OCI-LY1 (cell line): ENCODE data around the gene ABCA9.

Source experiments
- H2AFZ ChIP-seq: fragments of 200-600 bp; sonication (generic), shearing (Covaris generic); 2 replicates; pipeline ENCODE4 v1.6.0; 2014; ENCODE audit warnings: antibody characterized with exemption, mild to moderate bottlenecking, low read length
- H3F3A ChIP-seq: fragments of 200-600 bp; sonication (generic), shearing (Covaris generic); 2 replicates; pipeline ENCODE4 v1.6.0; 2014; ENCODE audit warnings: mild to moderate bottlenecking, antibody characterized with exemption, low read length, moderate library complexity; ENCODE audit not compliant: insufficient read depth
- H3K27ac ChIP-seq: fragments of 200-600 bp; sonication (generic); 2 replicates; pipeline ENCODE4 v1.5.1; 2014; ENCODE audit warnings: low read length, mixed run types, mild to moderate bottlenecking, low read depth; ENCODE audit not compliant: poor library complexity, severe bottlenecking
- H3K27me3 ChIP-seq: fragments of 200-600 bp; sonication (generic); 2 replicates; pipeline ENCODE4 v1.6.0; 2014; ENCODE audit warnings: antibody characterized with exemption, mild to moderate bottlenecking, low read length, moderate library complexity; ENCODE audit not compliant: insufficient read depth
- H3K36me3 ChIP-seq: fragments of 200-600 bp; sonication (generic); 2 replicates; pipeline ENCODE4 v1.6.1; 2014; ENCODE audit warnings: mild to moderate bottlenecking, antibody characterized with exemption, low read length, moderate library complexity, mixed read lengths; ENCODE audit not compliant: insufficient read depth
- H3K4me1 ChIP-seq: fragments of 200-600 bp; sonication (generic); 2 replicates; pipeline ENCODE4 v1.5.1; 2014; ENCODE audit warnings: mild to moderate bottlenecking, low read length, moderate library complexity; ENCODE audit not compliant: insufficient read depth, severe bottlenecking
- H3K4me2 ChIP-seq: fragments of 200-600 bp; sonication (generic), shearing (Covaris generic); 2 replicates; pipeline ENCODE4 v1.6.1; 2014; ENCODE audit warnings: low read length
- H3K4me3 ChIP-seq: fragments of 200-600 bp; sonication (generic); 2 replicates; pipeline ENCODE4 v1.5.1; 2014; ENCODE audit warnings: low read length, low read depth, mild to moderate bottlenecking, mixed read lengths; ENCODE audit not compliant: poor library complexity, severe bottlenecking
- H3K79me2 ChIP-seq: fragments of 200-600 bp; shearing (Covaris generic); 2 replicates; pipeline ENCODE4 v1.6.1; 2016; ENCODE audit warnings: mixed run types, low read length, mixed read lengths; ENCODE audit not compliant: insufficient read depth
- H3K9ac ChIP-seq: fragments of 200-600 bp; sonication (generic), shearing (Covaris generic); 2 replicates; pipeline ENCODE4 v1.6.1; 2014; ENCODE audit warnings: mild to moderate bottlenecking, low read length, mixed read lengths
- H3K9me2 ChIP-seq: fragments of 200-600 bp; sonication (generic), shearing (Covaris generic); 2 replicates; pipeline ENCODE4 v1.6.1; 2014; ENCODE audit warnings: low read depth, mild to moderate bottlenecking, low read length, mixed read lengths
- H3K9me3 ChIP-seq: fragments of 200-600 bp; shearing (Covaris generic); 2 replicates; pipeline ENCODE4 v1.6.1; 2014; ENCODE audit warnings: low read length, mixed read lengths
- H4K20me1 ChIP-seq: fragments of 200-600 bp; sonication (generic), shearing (Covaris generic); 2 replicates; pipeline ENCODE4 v1.6.0; 2016; ENCODE audit warnings: mild to moderate bottlenecking, low read length; ENCODE audit not compliant: insufficient read depth
- EZH2 ChIP-seq: fragments of 200-600 bp; sonication (generic), shearing (Covaris generic); IDR thresholded peaks from 2 replicates; pipeline ENCODE4 v1.8.0; 2017; ENCODE audit warnings: borderline replicate concordance, mixed run types, mild to moderate bottlenecking, antibody characterized with exemption, low read length, moderate library complexity, mixed read lengths
- TF ChIP-seq, protein P1 (sequence below): fragments of 200-600 bp; sonication (generic), shearing (Covaris generic); IDR thresholded peaks from 2 replicates; pipeline ENCODE4 v1.5.1; 2017; ENCODE audit warnings: mild to moderate bottlenecking, antibody characterized with exemption, low read length, moderate library complexity, mixed read lengths

ABCA9 gene

GRCh38 chr17:69066482-69066881 lies 5.8 kb upstream of the ABCA9 start:
- H3F3A ChIP-seq = no peaks in the 10 kb centered on the region
- H2AFZ ChIP-seq = no peak overlapping the region
- no peak overlapping the region for H3K9ac ChIP-seq
- no peaks in the 10 kb centered on the region for H4K20me1 ChIP-seq
- peaks cover 5% of the 10 kb centered on the region for H3K4me1 ChIP-seq
- TF ChIP-seq, protein P1, sequence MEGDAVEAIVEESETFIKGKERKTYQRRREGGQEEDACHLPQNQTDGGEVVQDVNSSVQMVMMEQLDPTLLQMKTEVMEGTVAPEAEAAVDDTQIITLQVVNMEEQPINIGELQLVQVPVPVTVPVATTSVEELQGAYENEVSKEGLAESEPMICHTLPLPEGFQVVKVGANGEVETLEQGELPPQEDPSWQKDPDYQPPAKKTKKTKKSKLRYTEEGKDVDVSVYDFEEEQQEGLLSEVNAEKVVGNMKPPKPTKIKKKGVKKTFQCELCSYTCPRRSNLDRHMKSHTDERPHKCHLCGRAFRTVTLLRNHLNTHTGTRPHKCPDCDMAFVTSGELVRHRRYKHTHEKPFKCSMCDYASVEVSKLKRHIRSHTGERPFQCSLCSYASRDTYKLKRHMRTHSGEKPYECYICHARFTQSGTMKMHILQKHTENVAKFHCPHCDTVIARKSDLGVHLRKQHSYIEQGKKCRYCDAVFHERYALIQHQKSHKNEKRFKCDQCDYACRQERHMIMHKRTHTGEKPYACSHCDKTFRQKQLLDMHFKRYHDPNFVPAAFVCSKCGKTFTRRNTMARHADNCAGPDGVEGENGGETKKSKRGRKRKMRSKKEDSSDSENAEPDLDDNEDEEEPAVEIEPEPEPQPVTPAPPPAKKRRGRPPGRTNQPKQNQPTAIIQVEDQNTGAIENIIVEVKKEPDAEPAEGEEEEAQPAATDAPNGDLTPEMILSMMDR = no peak
- no peak for TF ChIP-seq EZH2
- H3K79me2 ChIP-seq = no peaks in the 10 kb centered on the region
- no peaks in the 10 kb centered on the region for H3K36me3 ChIP-seq
- H3K4me2 ChIP-seq = no peak overlapping the region
- no peak overlapping the region for H3K27ac ChIP-seq
- H3K4me3 ChIP-seq = no peak overlapping the region
- H3K27me3 ChIP-seq = no peaks in the 10 kb centered on the region
- no peaks in the 10 kb centered on the region for H3K9me2 ChIP-seq
- no peaks in the 10 kb centered on the region for H3K9me3 ChIP-seq

DNA sequence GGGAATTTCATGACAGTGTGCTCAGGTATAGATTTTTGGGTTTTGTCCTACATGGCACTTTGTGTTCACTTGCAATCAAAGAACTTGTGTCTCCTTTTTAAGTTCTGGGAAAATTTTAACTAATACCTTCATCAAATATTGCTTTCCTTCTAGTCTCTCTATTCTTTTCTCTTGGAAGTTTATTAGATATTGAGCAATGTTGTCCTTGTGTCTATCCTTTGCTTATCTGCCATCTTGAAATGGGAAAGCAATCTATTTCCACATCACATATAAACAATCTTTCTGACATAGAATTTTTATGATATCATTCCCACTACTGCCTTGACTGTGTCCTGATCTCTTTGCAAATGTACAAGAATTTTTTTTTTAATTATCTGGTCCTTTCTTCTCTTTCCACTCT lies 4.4 kb upstream of the ABCA9 start:
- no peak overlapping the region for H3K4me2 ChIP-seq
- no peak overlapping the region for H3K4me3 ChIP-seq
- H3K79me2 ChIP-seq = no peaks in the 10 kb centered on the region
- H2AFZ ChIP-seq = no peak overlapping the region
- H4K20me1 ChIP-seq = no peaks in the 10 kb centered on the region
- no peaks in the 10 kb centered on the region for H3F3A ChIP-seq
- H3K27ac ChIP-seq = no peak overlapping the region
- H3K9ac ChIP-seq = no peak overlapping the region
- no peaks in the 10 kb centered on the region for H3K9me2 ChIP-seq
- peaks cover 8% of the 10 kb centered on the region for H3K4me1 ChIP-seq
- no peaks in the 10 kb centered on the region for H3K27me3 ChIP-seq
- no peaks in the 10 kb centered on the region for H3K9me3 ChIP-seq
- no peaks in the 10 kb centered on the region for H3K36me3 ChIP-seq
- TF ChIP-seq EZH2 = no peak
- TF ChIP-seq, protein P1 = no peak

- no peaks in the 10 kb centered on the region for H3K9me3 ChIP-seq
- H3K27me3 ChIP-seq = no peaks in the 10 kb centered on the region
- no peaks in the 10 kb centered on the region for H3K36me3 ChIP-seq
- H3K9me2 ChIP-seq = no peaks in the 10 kb centered on the region
- H3F3A ChIP-seq = no peaks in the 10 kb centered on the region
- no peaks in the 10 kb centered on the region for H4K20me1 ChIP-seq
- H3K4me3 ChIP-seq = no peak overlapping the region
- no peak overlapping the region for H3K9ac ChIP-seq
- peaks cover 8% of the 10 kb centered on the region for H3K4me1 ChIP-seq
- H3K27ac ChIP-seq = no peak overlapping the region
- no peak overlapping the region for H3K4me2 ChIP-seq
- H3K79me2 ChIP-seq = no peaks in the 10 kb centered on the region
- H2AFZ ChIP-seq = no peak overlapping the region
- TF ChIP-seq, protein P1 = no peak
- TF ChIP-seq EZH2 = no peak
Observed at GRCh38 chr17:69064476-69064875, 3.7 kb upstream of the ABCA9 start.
